ENCODE measurements around the gene ZNF683. TPM values are rescaled to one million over a fixed set of nuclear protein-coding genes. Genes with fewer than 3 reads are reported as not detected.
A peak's percentile ranks its signal among the peaks of the same experiment; 100 is the strongest.
"Not testable (repeated sequence)": the region's sequence is repeated elsewhere in the genome, so short reads cannot be mapped to it uniquely, and the experiment has no call there.

Gene ZNF683
- total and polyA plus RNA-seq, 2 donors (not counting 3 experiments of a cell fraction or from before 2014, with no cell fraction given): not detected

DNA sequence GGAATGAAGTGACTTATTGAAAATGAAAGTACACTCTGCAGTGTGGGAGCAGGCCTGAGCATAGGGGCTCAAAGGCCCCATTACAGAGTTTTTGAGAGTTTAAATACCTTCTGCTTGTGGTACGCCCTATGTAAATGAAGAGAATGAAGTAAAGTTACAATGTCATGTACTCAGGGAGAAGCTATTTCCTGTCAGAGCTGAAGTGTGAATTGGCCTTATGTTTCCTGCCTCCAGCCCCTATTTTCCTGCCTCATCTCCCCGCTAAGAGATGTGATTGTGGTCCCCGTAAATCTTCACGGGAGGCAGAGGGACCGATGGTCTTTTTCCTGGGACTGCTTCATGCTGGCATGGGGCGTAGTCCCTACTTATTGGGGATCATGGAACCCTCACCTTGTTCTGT lies 2.5 kb upstream of the ZNF683 start:
- Histone ChIP-seq H3K79me2 (ENCODE audit: control insufficient read depth, insufficient read depth, low read length) (no peaks in the 10 kb centered on the region), H4K20me1 (replicated peaks; ENCODE audit: control insufficient read depth, extremely low read depth, insufficient read depth, low read length) (no peaks in the 10 kb centered on the region), H3K9me3 (replicated peaks; ENCODE audit: control insufficient read depth, insufficient read depth, low read length) (no peaks in the 10 kb centered on the region), H3K4me2 (ENCODE audit: insufficient read depth, low read length) (no peak overlapping the region), H3K9me1 (replicated peaks; ENCODE audit: control insufficient read depth, extremely low read depth, insufficient read depth, low read length) (no peaks in the 10 kb centered on the region), H3K9ac (replicated peaks; ENCODE audit: extremely low read depth, insufficient read depth, low read length) (no peak overlapping the region), H3K27me3 (ENCODE audit: control insufficient read depth in 2 of 2, insufficient read depth in 2 of 2, low read length in 2 of 2) (peaks cover 0 to 2% of the 10 kb centered on the region in 2 experiments), H3K36me3 (ENCODE audit: control insufficient read depth in 2 of 2, extremely low read depth in 1 of 2, insufficient read depth in 2 of 2, low read length in 2 of 2) (no peaks in the 10 kb centered on the region), H2AFZ (ENCODE audit: low read depth, low read length) (no peak overlapping the region), H3K4me3 (replicated peaks in 1 of 3; ENCODE audit: insufficient read depth in 1 of 3, low read depth in 1 of 3, low read length in 3 of 3) (no peak overlapping the region), H3K4me1 (ENCODE audit: control insufficient read depth, extremely low read depth, insufficient read depth, low read length) (peaks cover 4% of the 10 kb centered on the region), H3K27ac (ENCODE audit: insufficient read depth, low read depth, low read length) (no peak overlapping the region)
- intact Hi-C loops (cut with micrococcal nuclease) (no loop called here), dilution Hi-C loops (cut with MboI; ENCODE audit: extremely low pct_ligation_motif_present, low sequenced_read_pairs) (no loop called here)
- DNase-seq (ENCODE audit: low read depth, low spot score) (no peak), FAIRE-seq (no peak)
- BruUV-seq (replicated peaks): no TSS peak
- TF ChIP-seq JUN (IDR thresholded peaks at IDR 0.05; ENCODE audit: borderline replicate concordance, insufficient read depth, insufficient read length, low read depth) (no peak), EZH2 (IDR thresholded peaks at IDR 0.05; ENCODE audit: borderline replicate concordance, low read depth, low read length, severe bottlenecking) (no peak), POLR2A (IDR thresholded peaks at IDR 0.05; ENCODE audit: low read depth, low read length) (no peak), MYC (IDR thresholded peaks at IDR 0.05; ENCODE audit: low read depth, low read length) (no peak), GATA2 (IDR thresholded peaks at IDR 0.05; ENCODE audit: insufficient read depth, insufficient read length, low read depth, low read length) (no peak), POLR2AphosphoS5 (IDR thresholded peaks at IDR 0.05; ENCODE audit: insufficient read depth, low read depth, low read length) (no peak), FOS (IDR thresholded peaks at IDR 0.05; ENCODE audit: borderline replicate concordance, insufficient read depth, low read length) (no peak)
- TF ChIP-seq, protein P1, sequence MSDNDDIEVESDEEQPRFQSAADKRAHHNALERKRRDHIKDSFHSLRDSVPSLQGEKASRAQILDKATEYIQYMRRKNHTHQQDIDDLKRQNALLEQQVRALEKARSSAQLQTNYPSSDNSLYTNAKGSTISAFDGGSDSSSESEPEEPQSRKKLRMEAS (IDR thresholded peaks at IDR 0.05; ENCODE audit: insufficient read depth, insufficient read length): no peak
- TF ChIP-seq, protein P2, sequence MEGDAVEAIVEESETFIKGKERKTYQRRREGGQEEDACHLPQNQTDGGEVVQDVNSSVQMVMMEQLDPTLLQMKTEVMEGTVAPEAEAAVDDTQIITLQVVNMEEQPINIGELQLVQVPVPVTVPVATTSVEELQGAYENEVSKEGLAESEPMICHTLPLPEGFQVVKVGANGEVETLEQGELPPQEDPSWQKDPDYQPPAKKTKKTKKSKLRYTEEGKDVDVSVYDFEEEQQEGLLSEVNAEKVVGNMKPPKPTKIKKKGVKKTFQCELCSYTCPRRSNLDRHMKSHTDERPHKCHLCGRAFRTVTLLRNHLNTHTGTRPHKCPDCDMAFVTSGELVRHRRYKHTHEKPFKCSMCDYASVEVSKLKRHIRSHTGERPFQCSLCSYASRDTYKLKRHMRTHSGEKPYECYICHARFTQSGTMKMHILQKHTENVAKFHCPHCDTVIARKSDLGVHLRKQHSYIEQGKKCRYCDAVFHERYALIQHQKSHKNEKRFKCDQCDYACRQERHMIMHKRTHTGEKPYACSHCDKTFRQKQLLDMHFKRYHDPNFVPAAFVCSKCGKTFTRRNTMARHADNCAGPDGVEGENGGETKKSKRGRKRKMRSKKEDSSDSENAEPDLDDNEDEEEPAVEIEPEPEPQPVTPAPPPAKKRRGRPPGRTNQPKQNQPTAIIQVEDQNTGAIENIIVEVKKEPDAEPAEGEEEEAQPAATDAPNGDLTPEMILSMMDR (IDR thresholded peaks at IDR 0.05; ENCODE audit: extremely low read depth in 1 of 2, insufficient read depth in 1 of 2, low read depth in 1 of 2, low read length in 2 of 2): no peak
- POLR2A ChIA-PET: no interaction called here
- CTCF ChIA-PET: interaction anchor here (1.3 to 2.8 kb wide), 3 partner anchors 10 to 42 kb away, joined by 3 to 11 read pairs (median 9); no protein-coding TSS in a partner anchor

DNA sequence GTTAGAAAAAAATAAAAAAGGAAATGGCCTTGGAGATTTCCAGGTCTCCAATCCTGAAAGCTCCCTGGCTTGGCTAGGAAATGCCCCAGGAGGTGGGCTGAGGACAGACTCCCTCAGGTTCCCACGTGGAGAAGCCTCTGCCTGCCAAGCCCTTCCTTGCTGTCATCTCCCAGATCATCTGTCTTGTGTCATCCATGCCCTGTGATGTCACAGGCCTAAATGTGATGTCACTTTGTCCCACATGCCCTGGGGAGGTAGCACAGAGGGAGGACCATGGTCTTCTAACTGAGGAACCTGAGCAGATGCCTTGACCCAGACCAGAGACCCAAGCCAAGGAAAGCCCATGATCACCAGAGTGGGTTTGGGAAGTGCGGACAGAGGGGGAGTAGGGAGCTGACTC lies 1.8 kb upstream of the ZNF683 start:
- dilution Hi-C loops (cut with MboI; ENCODE audit: extremely low pct_ligation_motif_present, low sequenced_read_pairs); BruUV-seq (replicated peaks); H3K4me3 ChIP-seq (replicated peaks in 1 of 3; ENCODE audit: insufficient read depth in 1 of 3, low read depth in 1 of 3, low read length in 3 of 3); H3K9me1 ChIP-seq (replicated peaks; ENCODE audit: control insufficient read depth, extremely low read depth, insufficient read depth, low read length); intact Hi-C loops (cut with micrococcal nuclease); H3K9ac ChIP-seq (replicated peaks; ENCODE audit: extremely low read depth, insufficient read depth, low read length); H4K20me1 ChIP-seq (replicated peaks; ENCODE audit: control insufficient read depth, extremely low read depth, insufficient read depth, low read length); H3K9me3 ChIP-seq (replicated peaks; ENCODE audit: control insufficient read depth, insufficient read depth, low read length); DNase-seq (ENCODE audit: low read depth, low spot score); POLR2A ChIA-PET; H3K27ac ChIP-seq (ENCODE audit: insufficient read depth, low read depth, low read length); H3K36me3 ChIP-seq (ENCODE audit: control insufficient read depth in 2 of 2, extremely low read depth in 1 of 2, insufficient read depth in 2 of 2, low read length in 2 of 2); H3K79me2 ChIP-seq (ENCODE audit: control insufficient read depth, insufficient read depth, low read length); H3K27me3 ChIP-seq (ENCODE audit: control insufficient read depth in 2 of 2, insufficient read depth in 2 of 2, low read length in 2 of 2); H3K4me1 ChIP-seq (ENCODE audit: control insufficient read depth, extremely low read depth, insufficient read depth, low read length); H3K4me2 ChIP-seq (ENCODE audit: insufficient read depth, low read length); H2AFZ ChIP-seq (ENCODE audit: low read depth, low read length): not testable (repeated sequence)
- peak; percentile 54 for FAIRE-seq
- CTCF ChIA-PET: interaction anchor here (1.1 to 2.8 kb wide), 4 partner anchors 10 to 43 kb away, joined by 4 to 11 read pairs (median 10); no protein-coding TSS in a partner anchor

Data from endothelial cell of umbilical vein (primary cell).